A673 (cell line): Measurements from ENCODE around the gene NAPA. TPM values are rescaled to one million over a fixed set of nuclear protein-coding genes. Genes with fewer than 3 reads are reported as not detected.

Source experiments
- BruUV-seq: library from RNA; stranded (reverse); fragments of 400-500 nt; replicated peaks from 2 replicates; lab custom pipeline; 2021; lab: Mats Ljungman, UMichigan
- CTCF ChIA-PET: fragments of 300-600 bp; sonication (Branson Sonifier 250); formaldehyde crosslinking; loops from one replicate; lab custom pipeline; 2022; ENCODE audit warnings: antibody characterized with exemption; lab: Charles Lee
- POLR2A ChIA-PET: fragments of 300-600 bp; sonication (Branson Sonifier 250); formaldehyde crosslinking; loops from one replicate; lab custom pipeline; 2022; ENCODE audit warnings: antibody characterized with exemption; ENCODE audit not compliant: low non-redundant PET; lab: Charles Lee
- DNase-seq: peaks from one replicate; pipeline ENCODE4 v3.0.0-alpha.2; 2015; ENCODE audit warnings: low spot score
- H3K27ac ChIP-seq: fragments of 200-600 bp; sonication (generic); 2 replicates; pipeline ENCODE4 v1.5.1; 2016; ENCODE audit warnings: mixed run types, low read depth, mild to moderate bottlenecking, mixed read lengths, antibody characterized with exemption, low read length; ENCODE audit not compliant: poor library complexity, severe bottlenecking
- H3K27me3 ChIP-seq: fragments of 200-600 bp; sonication (generic); replicated peaks from 2 replicates; pipeline ENCODE4 v1.6.1; 2017; ENCODE audit warnings: mixed run types, low read depth, mild to moderate bottlenecking, mixed read lengths, antibody characterized with exemption, low read length; ENCODE audit not compliant: insufficient read depth, poor library complexity
- H3K36me3 ChIP-seq: fragments of 200-600 bp; sonication (generic); 2 replicates; pipeline ENCODE4 v1.6.1; 2016; ENCODE audit warnings: mixed run types, mild to moderate bottlenecking, mixed read lengths, antibody characterized with exemption, low read length; ENCODE audit not compliant: insufficient read depth, poor library complexity, severe bottlenecking
- H3K4me1 ChIP-seq: fragments of 200-600 bp; sonication (generic); 2 replicates; pipeline ENCODE4 v1.6.1; 2017; ENCODE audit warnings: mixed run types, mild to moderate bottlenecking, mixed read lengths, antibody characterized with exemption, low read length; ENCODE audit not compliant: insufficient read depth, poor library complexity, severe bottlenecking
- H3K4me3 ChIP-seq: fragments of 200-600 bp; sonication (generic); 2 replicates; pipeline ENCODE4 v1.5.1; 2016; ENCODE audit warnings: low read depth, mixed run types, mild to moderate bottlenecking, mixed read lengths, low read length; ENCODE audit not compliant: poor library complexity, severe bottlenecking
- H3K9me3 ChIP-seq: fragments of 200-600 bp; sonication (generic); 2 replicates; pipeline ENCODE4 v1.6.1; 2016; ENCODE audit warnings: mixed run types, low read depth, mild to moderate bottlenecking, mixed read lengths, antibody characterized with exemption, low read length; ENCODE audit not compliant: poor library complexity, severe bottlenecking
- EZH2 ChIP-seq: fragments of 200-600 bp; sonication (generic); IDR thresholded peaks from 2 replicates; pipeline ENCODE4 v1.6.1; 2017; ENCODE audit warnings: borderline replicate concordance, low read depth, mild to moderate bottlenecking, mixed read lengths, antibody characterized with exemption, low read length; ENCODE audit not compliant: poor library complexity, severe bottlenecking
- intact Hi-C: fragments of 100-400 bp; cut with micrococcal nuclease; formaldehyde crosslinking; loops from one replicate; pipeline ENCODE4 v1.10.0; 2022; ENCODE audit not compliant: unreplicated experiment
- total RNA-seq: library from RNA; stranded (reverse); gene quantifications from 2 replicates; pipeline ENCODE4 v1.2.3, GENCODE V29; 2021
- TF ChIP-seq, protein P1 (sequence below): fragments of 300-800, 200-600 bp; sonication (generic); conservative IDR thresholded peaks from 2 replicates; pipeline ENCODE4 v1.5.1; 2017; ENCODE audit warnings: low read depth, mild to moderate bottlenecking, antibody characterized with exemption, low read length, moderate library complexity, mixed read lengths

Gene NAPA
- total RNA-seq, 1 experiment from 2014 or later = 90.9 TPM

DNA sequence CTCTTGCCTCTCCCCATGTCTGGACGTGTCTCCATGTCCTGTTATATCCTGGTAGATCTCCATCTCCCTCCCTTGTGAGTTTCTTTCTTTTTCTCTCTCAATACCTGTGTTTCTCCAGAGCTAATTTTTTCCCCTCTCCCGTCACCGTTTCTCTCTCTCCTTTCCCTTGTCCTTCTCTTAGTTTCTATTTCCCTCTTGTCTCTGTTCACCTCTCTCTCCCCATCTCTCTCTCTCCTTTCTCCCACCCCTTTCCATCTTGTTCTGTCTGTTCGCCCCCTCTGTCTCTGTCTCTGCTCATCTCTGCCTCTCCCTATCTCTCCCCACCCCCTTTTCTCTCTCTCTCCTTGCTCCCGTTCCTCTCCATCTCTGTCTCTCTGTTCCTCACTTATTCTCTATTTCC is 56.2 kb downstream of the NAPA start:
- no peak for DNase-seq
- intact Hi-C loops = no loop called here
- Histone ChIP-seq H3K27me3 (no peaks in the 10 kb centered on the region), H3K4me3 (no peak overlapping the region), H3K9me3 (peaks cover 8% of the 10 kb centered on the region), H3K27ac (no peak overlapping the region), H3K4me1 (no peaks in the 10 kb centered on the region), H3K36me3 (no peaks in the 10 kb centered on the region)
- TF ChIP-seq, protein P1, sequence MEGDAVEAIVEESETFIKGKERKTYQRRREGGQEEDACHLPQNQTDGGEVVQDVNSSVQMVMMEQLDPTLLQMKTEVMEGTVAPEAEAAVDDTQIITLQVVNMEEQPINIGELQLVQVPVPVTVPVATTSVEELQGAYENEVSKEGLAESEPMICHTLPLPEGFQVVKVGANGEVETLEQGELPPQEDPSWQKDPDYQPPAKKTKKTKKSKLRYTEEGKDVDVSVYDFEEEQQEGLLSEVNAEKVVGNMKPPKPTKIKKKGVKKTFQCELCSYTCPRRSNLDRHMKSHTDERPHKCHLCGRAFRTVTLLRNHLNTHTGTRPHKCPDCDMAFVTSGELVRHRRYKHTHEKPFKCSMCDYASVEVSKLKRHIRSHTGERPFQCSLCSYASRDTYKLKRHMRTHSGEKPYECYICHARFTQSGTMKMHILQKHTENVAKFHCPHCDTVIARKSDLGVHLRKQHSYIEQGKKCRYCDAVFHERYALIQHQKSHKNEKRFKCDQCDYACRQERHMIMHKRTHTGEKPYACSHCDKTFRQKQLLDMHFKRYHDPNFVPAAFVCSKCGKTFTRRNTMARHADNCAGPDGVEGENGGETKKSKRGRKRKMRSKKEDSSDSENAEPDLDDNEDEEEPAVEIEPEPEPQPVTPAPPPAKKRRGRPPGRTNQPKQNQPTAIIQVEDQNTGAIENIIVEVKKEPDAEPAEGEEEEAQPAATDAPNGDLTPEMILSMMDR = no peak
- TF ChIP-seq EZH2 = no peak
- ChIA-PET POLR2A (no interaction called here), CTCF (no interaction called here)
- BruUV-seq = no TSS peak

GRCh38 chr19:47456721-47457474 is 58.0 kb downstream of the NAPA start:
- POLR2A ChIA-PET = no interaction called here
- intact Hi-C loops = no loop called here
- CTCF ChIA-PET = no interaction called here
- Histone ChIP-seq H3K4me3 (no peak overlapping the region), H3K27me3 (no peaks in the 10 kb centered on the region), H3K36me3 (no peaks in the 10 kb centered on the region), H3K9me3 (peaks cover 8% of the 10 kb centered on the region), H3K27ac (no peak overlapping the region), H3K4me1 (no peaks in the 10 kb centered on the region)
- BruUV-seq = no TSS peak
- DNase-seq = no peak
- TF ChIP-seq EZH2 = no peak
- TF ChIP-seq, protein P1 = no peak

- peaks cover 15% of the 10 kb centered on the region for H3K4me1 ChIP-seq
- H3K9me3 ChIP-seq = peaks cover 2% of the 10 kb centered on the region
- intact Hi-C loops = no loop called here
- ChIA-PET POLR2A (no interaction called here), CTCF (interaction anchor here (0.7 to 0.9 kb wide), 2 partner anchors 262 to 855 kb away, joined by 3 to 5 read pairs; no protein-coding TSS in a partner anchor)
- TF ChIP-seq, protein P1 = no peak
- no peak for TF ChIP-seq EZH2
- H3K4me3 ChIP-seq = no peak overlapping the region
- H3K27me3 ChIP-seq = no peaks in the 10 kb centered on the region
- DNase-seq = no peak
- BruUV-seq = no TSS peak
- H3K27ac ChIP-seq = no peak overlapping the region
- no peaks in the 10 kb centered on the region for H3K36me3 ChIP-seq
Measured at GRCh38 chr19:47450478-47450877, 64.4 kb downstream of the NAPA start.
